DOHH2 (cell line): Measurements from ENCODE around the gene WEE1.
"Not testable (repeated sequence)": the region's sequence is repeated elsewhere in the genome, so short reads cannot be mapped to it uniquely, and the experiment has no call there.

Experiments used
- EZH2phosphoT487 ChIP-seq: fragments of 200-600 bp; sonication (generic); IDR thresholded peaks from 2 replicates; pipeline ENCODE4 v1.6.1; 2017; ENCODE audit warnings: borderline replicate concordance, mild to moderate bottlenecking, antibody characterized with exemption, low read length, moderate library complexity, mixed read lengths
- TF ChIP-seq, protein P1 (sequence below): fragments of 200-600 bp; sonication (generic); IDR thresholded peaks from one replicate; pipeline ENCODE4 v1.5.1; 2014; ENCODE audit warnings: antibody characterized with exemption, mild to moderate bottlenecking, low read depth, low read length; ENCODE audit not compliant: poor library complexity, severe bottlenecking

DNA sequence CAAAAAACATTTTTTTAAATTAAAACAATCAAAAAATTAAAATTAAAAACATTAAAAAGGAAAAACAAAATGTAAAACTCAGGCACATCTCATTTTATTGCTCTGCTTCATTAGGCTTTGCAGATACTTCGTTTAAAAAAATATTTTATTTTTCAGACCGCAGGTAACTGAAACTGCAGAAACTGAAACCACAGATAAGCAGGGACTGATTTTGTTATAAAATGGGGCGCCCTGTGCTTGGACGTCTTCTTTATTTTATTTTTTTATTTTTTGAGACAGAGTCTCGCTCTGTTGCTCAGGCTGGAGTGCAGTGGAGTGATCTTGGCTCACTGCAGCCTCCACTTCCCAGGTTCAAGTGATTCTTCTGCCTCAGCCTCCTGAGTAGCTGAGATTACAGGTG lies 24.3 kb upstream of the WEE1 start:
- TF ChIP-seq, protein P1, sequence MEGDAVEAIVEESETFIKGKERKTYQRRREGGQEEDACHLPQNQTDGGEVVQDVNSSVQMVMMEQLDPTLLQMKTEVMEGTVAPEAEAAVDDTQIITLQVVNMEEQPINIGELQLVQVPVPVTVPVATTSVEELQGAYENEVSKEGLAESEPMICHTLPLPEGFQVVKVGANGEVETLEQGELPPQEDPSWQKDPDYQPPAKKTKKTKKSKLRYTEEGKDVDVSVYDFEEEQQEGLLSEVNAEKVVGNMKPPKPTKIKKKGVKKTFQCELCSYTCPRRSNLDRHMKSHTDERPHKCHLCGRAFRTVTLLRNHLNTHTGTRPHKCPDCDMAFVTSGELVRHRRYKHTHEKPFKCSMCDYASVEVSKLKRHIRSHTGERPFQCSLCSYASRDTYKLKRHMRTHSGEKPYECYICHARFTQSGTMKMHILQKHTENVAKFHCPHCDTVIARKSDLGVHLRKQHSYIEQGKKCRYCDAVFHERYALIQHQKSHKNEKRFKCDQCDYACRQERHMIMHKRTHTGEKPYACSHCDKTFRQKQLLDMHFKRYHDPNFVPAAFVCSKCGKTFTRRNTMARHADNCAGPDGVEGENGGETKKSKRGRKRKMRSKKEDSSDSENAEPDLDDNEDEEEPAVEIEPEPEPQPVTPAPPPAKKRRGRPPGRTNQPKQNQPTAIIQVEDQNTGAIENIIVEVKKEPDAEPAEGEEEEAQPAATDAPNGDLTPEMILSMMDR, result not testable (repeated sequence)
- not testable (repeated sequence) for TF ChIP-seq EZH2phosphoT487
